GM21786 (cell line): ENCODE results near the gene HYAL4.
"Not testable (repeated sequence)": the region's sequence is repeated elsewhere in the genome, so short reads cannot be mapped to it uniquely, and the experiment has no call there.

Source experiments
- ATAC-seq: cut with Tn5 transposase; IDR thresholded peaks from one replicate; pipeline ENCODE4 v1.9.1; 2021; ENCODE audit not compliant: unreplicated experiment

Gene HYAL4

GRCh38 chr7:123894753-123895152 lies 49.8 kb downstream of the HYAL4 start:
- not testable (repeated sequence) for ATAC-seq

GRCh38 chr7:123901101-123901500 lies 56.1 kb downstream of the HYAL4 start:
- no peak for ATAC-seq

GRCh38 chr7:123905714-123906113 lies 60.7 kb downstream of the HYAL4 start:
- ATAC-seq: no peak

- no peak for ATAC-seq
Observed at GRCh38 chr7:123916240-123916724, 71.3 kb downstream of the HYAL4 start.

GRCh38 chr7:123917878-123918277 lies 72.9 kb downstream of the HYAL4 start:
- no peak for ATAC-seq

- no peak for ATAC-seq
Observed at GRCh38 chr7:123918309-123918708, 73.3 kb downstream of the HYAL4 start.

- no peak for ATAC-seq
Observed at GRCh38 chr7:123923599-123923998, 78.6 kb downstream of the HYAL4 start.

- no peak for ATAC-seq
Observed at GRCh38 chr7:123924941-123925340, 80.0 kb downstream of the HYAL4 start, which contains the start of gene SPAM1. Gene SPAM1 (plus strand): TSS chr7:123925241. CDS start chr7:123953571, 28,330 bp downstream.
